Measurements from ENCODE around the gene MAML3.
A peak's percentile ranks its signal among the peaks of the same experiment; 100 is the strongest.

Gene MAML3

GRCh38 chr4:140099983-140100382, 54.0 kb downstream of the MAML3 start:
- no peak for DNase-seq (ENCODE audit: low read depth)

GRCh38 chr4:140098455-140099160, 55.4 kb downstream of the MAML3 start:
- DNase-seq (ENCODE audit: low read depth): peak; percentile 66

GRCh38 chr4:140097572-140097971, 56.4 kb downstream of the MAML3 start:
- DNase-seq (ENCODE audit: low read depth): no peak

- DNase-seq (ENCODE audit: low read depth): no peak
Measured at GRCh38 chr4:140096921-140097320, 57.1 kb downstream of the MAML3 start.

- DNase-seq (ENCODE audit: low read depth): no peak
Measured at GRCh38 chr4:140096483-140096861, 57.5 kb downstream of the MAML3 start.

GRCh38 chr4:140095694-140096482, 58.1 kb downstream of the MAML3 start:
- peak; percentile 99 for DNase-seq (ENCODE audit: low read depth)

GRCh38 chr4:140094438-140095420, 59.3 kb downstream of the MAML3 start:
- no peak for DNase-seq (ENCODE audit: low read depth)

- DNase-seq (ENCODE audit: low read depth): no peak
Measured at GRCh38 chr4:140092094-140092851, 61.7 kb downstream of the MAML3 start.

- no peak for DNase-seq (ENCODE audit: low read depth)
Measured at GRCh38 chr4:140091305-140091704, 62.7 kb downstream of the MAML3 start.

GRCh38 chr4:140090215-140090731, 63.7 kb downstream of the MAML3 start:
- DNase-seq (ENCODE audit: low read depth): peak; percentile 68

GRCh38 chr4:140089216-140089615, 64.8 kb downstream of the MAML3 start:
- peak; percentile 68 for DNase-seq (ENCODE audit: low read depth)

- DNase-seq (ENCODE audit: low read depth): peak; percentile 90
Measured at GRCh38 chr4:140088323-140088967, 65.5 kb downstream of the MAML3 start.

- DNase-seq (ENCODE audit: low read depth): no peak
Measured at GRCh38 chr4:140085881-140086280, 68.1 kb downstream of the MAML3 start.

GRCh38 chr4:140085062-140085622, 68.8 kb downstream of the MAML3 start:
- peak; percentile 61 for DNase-seq (ENCODE audit: low read depth)

- no peak for DNase-seq (ENCODE audit: low read depth)
Measured at GRCh38 chr4:140084385-140084784, 69.6 kb downstream of the MAML3 start.

GRCh38 chr4:140082391-140082755, 71.6 kb downstream of the MAML3 start:
- no peak for DNase-seq (ENCODE audit: low read depth)

- no peak for DNase-seq (ENCODE audit: low read depth)
Measured at GRCh38 chr4:140081641-140082390, 72.2 kb downstream of the MAML3 start.

- no peak for DNase-seq (ENCODE audit: low read depth)
Measured at GRCh38 chr4:140080883-140081282, 73.1 kb downstream of the MAML3 start.

GRCh38 chr4:140078366-140078765, 75.6 kb downstream of the MAML3 start:
- peak; percentile 72 for DNase-seq (ENCODE audit: low read depth)

- DNase-seq (ENCODE audit: low read depth): no peak
Measured at GRCh38 chr4:140076307-140076706, 77.7 kb downstream of the MAML3 start.
